Temporal lobe (tissue), 1 donor: ENCODE data around the gene CD164L2. TPM values are rescaled to one million over a fixed set of nuclear protein-coding genes. Genes with fewer than 3 reads are reported as not detected.

Experiments
- total RNA-seq: library from RNA; depleted of rRNA; stranded (reverse); fragments of >200 nt; gene quantifications from one replicate; pipeline ENCODE4 v1.2.3, GENCODE V29; 2014

Gene CD164L2
- total RNA-seq, 1 donor from 2014 or later, result not detected

Other genes starting within 250 kb of the CD164L2 start
- 2.5 TPM for gene SLC9A1, start 228.2 kb downstream of the CD164L2 start, total RNA-seq
- 20.9 TPM for gene WDTC1, start 148.7 kb downstream of the CD164L2 start, total RNA-seq
- 20.9 TPM for gene TMEM222, start 61.2 kb downstream of the CD164L2 start, total RNA-seq
- gene SYTL1, start 41.3 kb downstream of the CD164L2 start, total RNA-seq, result 0.25 TPM
- 1.5 TPM for gene MAP3K6, start 16.4 kb downstream of the CD164L2 start, total RNA-seq
- 0.25 TPM for gene FCN3, start 8.5 kb downstream of the CD164L2 start, total RNA-seq
- 0.25 TPM for gene GPR3, start 9.3 kb upstream of the CD164L2 start, total RNA-seq
- gene WASF2, start 106.8 kb upstream of the CD164L2 start, total RNA-seq, result 10.1 TPM
- gene AHDC1, start 220.8 kb upstream of the CD164L2 start, total RNA-seq, result 16.5 TPM